GM19372 (cell line): Measurements from ENCODE around the gene BNIP3.

Experiments
- ATAC-seq: cut with Tn5 transposase; IDR thresholded peaks from one replicate; pipeline ENCODE4 v1.9.1; 2021; ENCODE audit warnings: mild to moderate bottlenecking, low read depth, moderate library complexity; ENCODE audit not compliant: unreplicated experiment

Gene BNIP3

GRCh38 chr10:131979821-131980270, 1.9 kb downstream of the BNIP3 start:
- ATAC-seq: no peak

- ATAC-seq: no peak
Measured at GRCh38 chr10:131979336-131979735, 2.4 kb downstream of the BNIP3 start.

GRCh38 chr10:131978851-131979250, 2.9 kb downstream of the BNIP3 start:
- no peak for ATAC-seq

- no peak for ATAC-seq
Measured at GRCh38 chr10:131978366-131978765, 3.4 kb downstream of the BNIP3 start.

GRCh38 chr10:131977323-131978096, 4.2 kb downstream of the BNIP3 start:
- ATAC-seq: no peak

GRCh38 chr10:131975796-131976195, 5.9 kb downstream of the BNIP3 start:
- ATAC-seq: no peak

GRCh38 chr10:131975003-131975402, 6.7 kb downstream of the BNIP3 start:
- ATAC-seq: no peak

- ATAC-seq: no peak
Measured at GRCh38 chr10:131974034-131974817, 7.5 kb downstream of the BNIP3 start.

- ATAC-seq: no peak
Measured at GRCh38 chr10:131973160-131973951, 8.4 kb downstream of the BNIP3 start.

GRCh38 chr10:131972474-131973071, 9.2 kb downstream of the BNIP3 start:
- ATAC-seq: peak; percentile 51

GRCh38 chr10:131971591-131971990, 10.1 kb downstream of the BNIP3 start:
- no peak for ATAC-seq

GRCh38 chr10:131970946-131971345, 10.8 kb downstream of the BNIP3 start:
- no peak for ATAC-seq

GRCh38 chr10:131968949-131969348, 12.8 kb downstream of the BNIP3 start:
- ATAC-seq: no peak

- no peak for ATAC-seq
Measured at GRCh38 chr10:131964298-131964697, 17.4 kb downstream of the BNIP3 start.

- ATAC-seq: no peak
Measured at GRCh38 chr10:131963811-131964210, 17.9 kb downstream of the BNIP3 start.

- ATAC-seq: no peak
Measured at GRCh38 chr10:131963350-131963749, 18.4 kb downstream of the BNIP3 start.

GRCh38 chr10:131961777-131962662, 19.7 kb downstream of the BNIP3 start:
- no peak for ATAC-seq

GRCh38 chr10:131961047-131961776, 20.5 kb downstream of the BNIP3 start:
- no peak for ATAC-seq

- no peak for ATAC-seq
Measured at GRCh38 chr10:131960631-131961046, 21.1 kb downstream of the BNIP3 start.
